GM18507 (cell line): ENCODE data around the gene EXOC6B.
"Not testable (repeated sequence)": the region's sequence is repeated elsewhere in the genome, so short reads cannot be mapped to it uniquely, and the experiment has no call there.

Experiments
- DNase-seq: peaks from one replicate; pipeline ENCODE4 v3.0.0; 2011; ENCODE audit warnings: low read depth; ENCODE audit not compliant: insufficient read length; ENCODE audit errors: extremely low spot score
- FAIRE-seq: peaks from 2 replicates; lab custom pipeline; 2011; peaks lifted over from hg19 to GRCh38; lab: Jason Lieb, UNC

EXOC6B gene

GRCh38 chr2:72698300-72698699, 127.5 kb downstream of the EXOC6B start:
- DNase-seq: no peak
- FAIRE-seq: no peak

GRCh38 chr2:72696559-72696958, 129.3 kb downstream of the EXOC6B start:
- FAIRE-seq (no peak), DNase-seq (no peak)

- no peak for FAIRE-seq
- no peak for DNase-seq
Measured at GRCh38 chr2:72695676-72696075, 130.2 kb downstream of the EXOC6B start.

- no peak for FAIRE-seq
- no peak for DNase-seq
Measured at GRCh38 chr2:72694715-72695496, 130.9 kb downstream of the EXOC6B start.

GRCh38 chr2:72689579-72690195, 136.1 kb downstream of the EXOC6B start:
- no peak for FAIRE-seq
- DNase-seq: no peak

- no peak for DNase-seq
- no peak for FAIRE-seq
Measured at GRCh38 chr2:72685638-72686213, 140.1 kb downstream of the EXOC6B start.

- FAIRE-seq: no peak
Measured at GRCh38 chr2:72682061-72682460, 143.8 kb downstream of the EXOC6B start.

GRCh38 chr2:72681016-72681995, 144.5 kb downstream of the EXOC6B start:
- no peak for FAIRE-seq
- no peak for DNase-seq

More at GRCh38 chr2:72682061-72682460, 143.8 kb downstream of the EXOC6B start:
- DNase-seq: no peak

- FAIRE-seq (peak; percentile 35), DNase-seq (no peak)
Measured at GRCh38 chr2:72678024-72678423, 147.8 kb downstream of the EXOC6B start.

GRCh38 chr2:72676341-72677025, 149.3 kb downstream of the EXOC6B start:
- no peak for FAIRE-seq
- no peak for DNase-seq

- no peak for FAIRE-seq
- no peak for DNase-seq
Measured at GRCh38 chr2:72674982-72675915, 150.6 kb downstream of the EXOC6B start.

- DNase-seq (no peak), FAIRE-seq (no peak)
Measured at GRCh38 chr2:72673279-72673678, 152.6 kb downstream of the EXOC6B start.

GRCh38 chr2:72669121-72669520, 156.7 kb downstream of the EXOC6B start:
- DNase-seq (no peak), FAIRE-seq (no peak)

- DNase-seq (no peak), FAIRE-seq (no peak)
Measured at GRCh38 chr2:72668647-72669046, 157.2 kb downstream of the EXOC6B start.

- DNase-seq (no peak), FAIRE-seq (no peak)
Measured at GRCh38 chr2:72665448-72665847, 160.4 kb downstream of the EXOC6B start.

GRCh38 chr2:72661985-72662384, 163.8 kb downstream of the EXOC6B start:
- DNase-seq (no peak), FAIRE-seq (no peak)

- DNase-seq: no peak
- no peak for FAIRE-seq
Measured at GRCh38 chr2:72649810-72650209, 176.0 kb downstream of the EXOC6B start.

- not testable (repeated sequence) for FAIRE-seq, DNase-seq
Measured at GRCh38 chr2:72641221-72641620, 184.6 kb downstream of the EXOC6B start.
